GM19351 (cell line): ENCODE measurements around the gene CER1.

Source experiments
- ATAC-seq: cut with Tn5 transposase; IDR thresholded peaks from one replicate; pipeline ENCODE4 v1.9.1; 2021; ENCODE audit warnings: mild to moderate bottlenecking, moderate library complexity; ENCODE audit not compliant: unreplicated experiment

Gene CER1, protein sequence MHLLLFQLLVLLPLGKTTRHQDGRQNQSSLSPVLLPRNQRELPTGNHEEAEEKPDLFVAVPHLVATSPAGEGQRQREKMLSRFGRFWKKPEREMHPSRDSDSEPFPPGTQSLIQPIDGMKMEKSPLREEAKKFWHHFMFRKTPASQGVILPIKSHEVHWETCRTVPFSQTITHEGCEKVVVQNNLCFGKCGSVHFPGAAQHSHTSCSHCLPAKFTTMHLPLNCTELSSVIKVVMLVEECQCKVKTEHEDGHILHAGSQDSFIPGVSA

DNA sequence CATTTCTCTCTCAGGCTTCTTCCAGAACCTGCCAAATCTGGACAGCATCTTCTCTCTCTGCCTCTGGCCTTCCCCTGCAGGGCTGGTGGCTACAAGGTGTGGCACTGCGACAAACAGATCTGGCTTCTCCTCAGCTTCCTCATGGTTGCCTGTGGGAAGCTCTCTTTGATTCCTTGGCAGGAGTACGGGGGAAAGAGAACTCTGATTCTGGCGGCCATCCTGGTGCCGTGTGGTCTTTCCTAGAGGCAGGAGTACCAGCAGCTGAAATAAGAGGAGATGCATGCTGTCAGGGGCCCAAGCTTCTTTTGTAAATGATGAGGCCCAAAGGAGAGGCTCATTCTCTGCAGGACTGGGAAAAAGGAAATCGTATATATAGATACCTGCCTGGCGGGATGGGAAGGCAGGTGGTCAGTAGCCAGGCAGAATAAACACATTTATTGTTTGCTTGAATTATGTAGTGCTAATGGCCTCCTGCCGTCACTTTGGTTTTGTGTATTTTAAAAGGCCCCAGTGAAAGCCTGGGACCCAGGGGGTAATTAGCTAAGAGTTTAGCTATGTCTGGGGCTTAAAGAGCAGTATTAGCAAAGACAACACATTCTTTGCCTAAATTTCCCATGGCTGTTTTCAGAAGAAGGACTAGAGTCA lies at the start of gene CER1:
CER1 (minus strand) TSS at position 343 of the 645 bp plus-strand sequence; CDS start at position 282, 61 bp downstream.
- no peak for ATAC-seq

GRCh38 chr9:14770592-14770991 lies 48.1 kb upstream of the CER1 start:
- no peak for ATAC-seq

GRCh38 chr9:14769230-14769571 lies 46.7 kb upstream of the CER1 start:
- ATAC-seq: peak; percentile 84

GRCh38 chr9:14768405-14769229 lies 46.1 kb upstream of the CER1 start:
- ATAC-seq: peak; percentile 45

DNA sequence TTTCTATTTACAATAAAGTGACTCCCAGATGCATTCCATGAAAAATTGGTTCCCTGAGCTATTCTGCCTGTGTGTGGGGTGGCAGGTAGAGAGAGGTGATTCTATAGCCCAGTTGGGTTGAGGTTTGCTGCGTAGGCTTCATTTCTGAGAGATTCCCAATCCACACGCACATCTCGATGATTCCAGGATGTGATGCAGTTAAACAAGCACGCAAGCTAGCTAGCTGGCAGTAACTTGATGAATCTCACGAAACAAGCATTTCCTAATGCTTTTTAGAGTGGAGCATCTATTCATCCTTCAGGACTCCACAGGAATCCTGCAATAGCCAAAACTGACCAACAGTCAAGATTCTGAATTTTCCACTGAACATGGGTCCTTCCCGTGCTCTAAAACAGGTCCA lies 43.8 kb upstream of the CER1 start:
- ATAC-seq: no peak

DNA sequence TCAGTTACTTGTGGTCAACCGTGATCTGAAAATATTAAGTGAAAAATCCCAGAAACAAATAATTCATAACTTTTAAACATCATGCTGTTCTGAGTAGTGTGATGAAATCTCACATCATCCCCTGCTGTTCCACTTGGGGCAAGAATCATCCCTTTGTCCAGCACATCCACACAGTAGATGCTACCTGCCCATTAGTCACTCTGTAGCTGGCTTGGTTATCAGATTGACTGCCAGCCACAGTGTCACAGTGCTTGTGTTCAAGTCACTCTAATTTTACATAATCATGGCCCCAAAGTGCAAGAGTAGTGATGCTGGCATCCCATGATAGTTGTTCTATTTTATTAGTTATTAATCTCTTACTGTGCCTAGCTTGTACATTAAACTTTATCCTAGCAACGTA lies 39.1 kb upstream of the CER1 start:
- no peak for ATAC-seq

DNA sequence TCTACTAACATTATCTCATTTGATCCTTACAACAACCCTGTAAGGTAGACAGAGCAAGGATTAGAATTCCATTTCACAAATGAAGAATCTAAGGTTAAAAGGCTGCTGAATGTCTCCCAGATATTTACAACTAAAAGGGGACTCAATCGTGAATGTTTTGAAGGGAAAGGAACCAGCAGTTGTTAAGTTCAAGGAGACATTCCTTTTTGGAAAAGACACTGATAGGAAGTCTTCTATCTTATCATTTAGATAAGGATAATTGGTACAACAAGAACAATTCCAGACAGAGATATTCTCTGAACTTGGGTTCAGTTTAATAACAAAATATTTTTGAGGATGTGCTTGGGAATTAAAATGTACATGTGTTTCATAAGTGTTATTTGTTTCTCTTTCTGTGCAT lies 37.5 kb upstream of the CER1 start:
- ATAC-seq: no peak

DNA sequence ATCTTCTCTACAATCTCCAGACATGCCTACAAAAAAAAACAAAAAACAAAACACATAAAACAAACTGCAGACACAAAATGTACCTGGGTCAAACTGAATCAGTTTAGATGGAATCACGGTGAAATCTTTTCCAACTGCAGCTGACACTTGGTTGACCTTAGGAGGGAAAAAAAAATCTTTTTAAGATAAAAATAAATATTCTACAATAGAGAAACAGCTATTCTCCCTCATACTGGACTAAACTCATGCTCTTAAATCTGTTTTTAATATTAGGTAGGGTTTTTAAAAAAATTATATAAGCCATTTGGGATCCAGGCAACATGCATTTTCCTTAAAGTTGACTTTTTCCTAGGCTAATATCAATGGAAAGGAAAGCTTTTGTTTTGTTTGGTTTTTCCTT lies 33.8 kb upstream of the CER1 start:
- no peak for ATAC-seq

DNA sequence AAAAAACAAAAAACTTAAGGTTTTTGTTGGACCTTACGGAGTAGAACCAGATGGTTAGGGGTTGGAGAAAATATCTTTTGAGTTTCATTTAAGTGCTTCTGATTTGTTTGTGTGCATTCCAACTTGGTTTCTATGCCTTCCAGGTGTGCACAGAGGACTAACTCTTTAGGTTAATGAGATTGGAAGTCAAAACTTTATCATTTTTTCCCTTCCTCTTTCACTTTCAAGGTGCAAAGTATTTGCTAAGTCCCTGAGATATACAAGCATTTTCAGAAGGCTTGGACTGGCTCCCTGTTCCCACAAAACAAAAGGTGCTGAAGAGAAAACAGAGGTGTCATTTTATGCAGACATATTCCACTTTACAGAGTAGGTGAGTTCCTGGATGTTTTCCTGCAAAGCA lies 30.3 kb upstream of the CER1 start:
- ATAC-seq: no peak

DNA sequence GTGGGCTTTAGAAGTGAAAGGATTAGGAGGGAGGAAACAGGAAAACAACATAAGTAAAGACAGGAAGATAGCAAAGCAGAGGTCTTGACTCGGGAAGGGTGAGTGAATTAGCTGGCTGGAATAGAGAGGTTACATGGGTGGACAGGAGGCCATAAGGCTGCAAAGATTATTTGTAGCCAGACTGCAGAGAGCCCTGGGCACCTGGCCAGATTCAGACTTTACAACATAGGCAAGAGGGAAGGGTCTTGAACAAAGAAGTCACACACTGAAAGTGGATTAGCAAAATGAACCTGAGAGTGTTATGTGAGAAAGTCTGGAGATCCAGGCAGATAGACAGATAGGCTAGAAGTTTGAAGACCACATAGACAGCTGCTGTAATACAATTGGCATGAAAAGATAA lies 29.7 kb upstream of the CER1 start:
- no peak for ATAC-seq

DNA sequence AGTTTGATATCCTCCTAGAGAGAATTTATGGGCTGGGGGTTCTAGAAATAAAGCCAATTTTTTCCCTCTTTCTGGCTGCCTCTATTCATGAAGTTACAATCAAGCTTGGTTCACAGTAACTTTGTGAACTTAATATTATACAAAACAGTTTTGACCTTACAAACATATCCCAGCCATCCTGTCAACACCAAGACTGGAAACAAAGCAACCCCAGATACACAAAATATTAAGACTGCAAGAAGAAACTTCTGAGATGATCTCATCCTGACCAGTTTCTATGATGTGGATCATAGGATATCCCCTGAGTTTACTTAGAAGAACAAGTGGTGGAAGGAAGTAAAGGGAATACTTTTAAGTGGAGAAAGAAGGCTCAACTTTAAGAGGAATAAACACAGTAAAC lies 28.3 kb upstream of the CER1 start:
- no peak for ATAC-seq

DNA sequence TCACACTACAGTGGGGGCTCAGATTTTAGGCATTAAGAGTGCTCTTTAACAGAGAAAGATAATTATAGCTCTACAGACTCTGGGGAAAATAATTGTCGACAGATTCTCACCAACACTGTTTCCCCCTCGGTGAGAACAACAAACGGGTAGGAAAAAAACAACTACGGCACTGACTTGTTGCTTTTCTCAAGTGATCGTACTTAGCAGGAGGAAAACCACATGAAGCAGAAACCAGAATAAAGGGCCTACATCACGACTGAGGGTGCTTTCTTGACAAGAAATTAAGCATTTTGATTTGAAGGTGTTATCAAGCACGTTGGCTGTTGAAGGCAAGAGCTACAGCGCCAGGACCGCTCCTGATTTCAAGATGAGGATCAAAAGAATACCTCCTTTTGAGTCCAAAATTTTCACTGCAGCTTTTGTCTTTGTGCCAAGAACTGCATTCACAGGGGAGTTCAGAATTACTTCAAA lies 27.2 kb upstream of the CER1 start:
- no peak for ATAC-seq

- no peak for ATAC-seq
Observed at GRCh38 chr9:14748373-14748772, 25.8 kb upstream of the CER1 start.

- ATAC-seq: no peak
Observed at GRCh38 chr9:14747111-14747510, 24.6 kb upstream of the CER1 start.

DNA sequence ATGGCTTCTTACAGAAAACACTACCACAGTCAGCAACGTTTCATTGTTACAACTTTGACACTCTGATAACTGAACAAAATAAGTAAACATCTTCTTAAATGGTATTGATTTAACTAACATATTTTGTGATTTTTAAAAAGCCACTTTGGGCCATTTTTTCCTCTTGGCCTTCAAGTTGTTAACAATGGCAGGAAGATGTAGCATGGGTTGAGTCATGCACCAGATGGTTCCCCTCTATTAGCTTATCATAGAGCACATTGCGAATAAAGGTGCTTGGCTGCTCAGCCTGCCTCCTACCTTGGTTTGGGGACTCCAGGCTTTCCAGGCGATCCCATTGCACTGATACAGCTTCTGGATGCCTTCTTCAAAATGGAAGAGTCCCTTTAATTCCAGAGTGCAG lies 24.1 kb upstream of the CER1 start:
- no peak for ATAC-seq

- no peak for ATAC-seq
Observed at GRCh38 chr9:14744768-14745167, 22.2 kb upstream of the CER1 start.

DNA sequence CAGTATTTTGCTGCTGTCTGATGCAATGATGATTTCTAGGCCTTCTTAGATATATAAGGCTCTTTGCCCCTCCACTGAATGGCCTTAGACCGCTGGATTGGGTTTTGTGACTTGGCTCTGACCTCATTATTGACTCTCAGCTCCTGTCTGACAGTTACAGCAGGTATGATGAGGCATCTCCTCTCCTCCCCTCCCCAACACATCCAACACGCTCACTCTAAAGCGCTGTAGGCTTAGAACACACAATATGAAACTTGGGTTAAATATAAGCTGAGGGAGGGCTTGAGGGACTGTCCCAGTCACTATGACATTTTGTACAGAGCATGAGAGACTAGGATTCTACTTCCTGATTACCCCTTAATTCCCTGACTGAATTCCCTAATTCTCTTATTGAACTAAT lies 18.8 kb upstream of the CER1 start:
- ATAC-seq: no peak

DNA sequence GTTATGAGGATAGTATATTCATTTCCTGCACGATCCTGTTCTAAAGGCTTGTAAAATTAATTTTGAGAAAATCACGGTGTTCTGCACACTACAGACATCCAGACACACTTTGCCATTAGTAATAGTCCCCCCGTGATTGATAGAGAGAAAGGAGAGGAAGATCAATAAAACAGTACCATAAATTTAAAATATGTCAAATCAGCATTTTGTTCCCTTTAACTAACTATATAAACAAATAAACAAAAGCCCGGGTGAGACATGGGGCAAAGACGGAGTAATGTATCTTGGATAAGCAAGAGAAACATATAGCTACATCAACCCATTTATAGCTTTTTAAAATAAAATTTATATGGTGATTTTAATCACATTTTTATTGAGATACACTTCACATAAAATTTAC lies 10.6 kb upstream of the CER1 start:
- no peak for ATAC-seq

GRCh38 chr9:14731294-14731981 lies 8.9 kb upstream of the CER1 start:
- no peak for ATAC-seq

GRCh38 chr9:14730461-14730898 lies 7.9 kb upstream of the CER1 start:
- ATAC-seq: no peak

- ATAC-seq: no peak
Observed at GRCh38 chr9:14723301-14723700, 768 bp upstream of the CER1 start.
